GM12864 (cell line): ENCODE measurements around the gene PSMA8.
"Not testable (repeated sequence)": the region's sequence is repeated elsewhere in the genome, so short reads cannot be mapped to it uniquely, and the experiment has no call there.

Source experiments
- DNase-seq: peaks from one replicate; pipeline ENCODE4 v3.0.0-alpha.2; 2011; ENCODE audit warnings: low read depth
- H3K4me3 ChIP-seq: 2 replicates; pipeline ENCODE4 v1.5.1; 2011; ENCODE audit warnings: mild to moderate bottlenecking, low read depth, low read length, control low read depth
- CTCF ChIP-seq: IDR thresholded peaks from 2 replicates; pipeline ENCODE4 v1.5.1; 2011; ENCODE audit warnings: low read depth, mild to moderate bottlenecking, moderate library complexity, low read length, control low read depth, inconsistent platforms; ENCODE audit errors: missing control alignments

The PSMA8 gene

GRCh38 chr18:26091047-26091630 is 42.5 kb upstream of the PSMA8 start:
- peak; percentile 58 for DNase-seq
- no peak for TF ChIP-seq CTCF

GRCh38 chr18:26096852-26097251 is 36.8 kb upstream of the PSMA8 start:
- H3K4me3 ChIP-seq = no peak overlapping the region
- no peak for DNase-seq
- TF ChIP-seq CTCF = no peak

More at GRCh38 chr18:26091047-26091630, 42.5 kb upstream of the PSMA8 start:
- peak overlapping the region; percentile 98 for H3K4me3 ChIP-seq

- no peak overlapping the region for H3K4me3 ChIP-seq
- no peak for TF ChIP-seq CTCF
- no peak for DNase-seq
Observed at GRCh38 chr18:26097563-26097962, 36.1 kb upstream of the PSMA8 start.

- no peak for DNase-seq
- peak; percentile 39 for TF ChIP-seq CTCF
- no peak overlapping the region for H3K4me3 ChIP-seq
Observed at GRCh38 chr18:26103579-26103978, 30.1 kb upstream of the PSMA8 start.

GRCh38 chr18:26104035-26104434 is 29.6 kb upstream of the PSMA8 start:
- no peak for DNase-seq
- TF ChIP-seq CTCF = no peak
- H3K4me3 ChIP-seq = no peak overlapping the region

GRCh38 chr18:26119246-26119645 is 14.4 kb upstream of the PSMA8 start:
- no peak for TF ChIP-seq CTCF
- H3K4me3 ChIP-seq = no peak overlapping the region
- DNase-seq = no peak

GRCh38 chr18:26121476-26121875 is 12.2 kb upstream of the PSMA8 start:
- H3K4me3 ChIP-seq = no peak overlapping the region
- no peak for TF ChIP-seq CTCF
- no peak for DNase-seq

GRCh38 chr18:26121994-26122393 is 11.7 kb upstream of the PSMA8 start:
- H3K4me3 ChIP-seq, DNase-seq: not testable (repeated sequence)
